ENCODE data around the gene IQSEC1. TPM values are rescaled to one million over a fixed set of nuclear protein-coding genes. Genes with fewer than 3 reads are reported as not detected.

Gene IQSEC1
- polyA plus RNA-seq, 3 donors: 25.1 to 30.4 (median 28.2) TPM

GRCh38 chr3:12990781-12991480 lies 82.3 kb downstream of the IQSEC1 start:
- DNase-seq (ENCODE audit: low read depth in 3 of 3, low spot score in 2 of 3): no peak

- DNase-seq (ENCODE audit: low read depth in 3 of 3, low spot score in 2 of 3): no peak
Observed at GRCh38 chr3:12990306-12990705, 82.9 kb downstream of the IQSEC1 start.

- DNase-seq (ENCODE audit: low read depth in 3 of 3, low spot score in 2 of 3): no peak
Observed at GRCh38 chr3:12988728-12989454, 84.3 kb downstream of the IQSEC1 start.

DNA sequence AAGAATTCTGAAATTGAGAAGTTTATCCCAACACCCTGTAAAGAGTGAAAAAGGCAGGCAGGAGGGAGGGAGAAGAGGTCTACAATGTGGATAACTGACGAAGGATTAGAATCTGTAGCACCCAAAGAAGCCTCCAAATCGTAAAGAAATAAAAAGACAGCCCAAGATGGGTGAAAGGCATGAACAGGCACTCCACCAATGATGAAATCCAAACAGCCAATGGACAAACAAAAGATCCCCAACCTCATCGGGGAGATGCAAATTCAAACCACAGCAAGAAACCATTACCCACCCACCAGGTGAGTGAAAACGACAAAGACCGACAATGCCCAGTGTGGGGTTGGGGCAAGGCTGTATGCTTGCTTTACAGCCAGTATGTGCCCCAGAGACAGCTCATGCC lies 85.6 kb downstream of the IQSEC1 start:
- DNase-seq (ENCODE audit: low read depth in 3 of 3, low spot score in 2 of 3): no peak

DNA sequence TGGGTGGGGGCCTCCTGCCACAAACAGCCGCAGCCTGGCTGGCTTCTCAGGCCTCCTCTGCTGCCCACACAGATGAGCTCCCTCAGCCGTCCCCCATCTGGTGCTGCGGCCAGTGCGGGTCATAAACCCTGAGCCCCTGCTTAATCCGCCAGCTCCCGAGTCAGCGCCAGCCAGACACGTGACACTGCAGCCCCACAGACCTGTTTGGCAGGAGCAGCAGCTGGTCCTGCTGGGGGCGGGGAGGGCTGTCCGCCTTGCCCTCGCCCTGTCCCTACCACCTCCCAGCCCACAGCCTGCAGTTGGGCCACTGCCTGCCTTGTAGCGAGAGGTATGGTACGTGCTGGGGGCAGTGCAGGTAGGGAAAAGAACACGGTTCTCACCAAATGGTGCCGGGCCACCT lies 86.2 kb downstream of the IQSEC1 start:
- no peak for DNase-seq (ENCODE audit: low read depth in 3 of 3, low spot score in 2 of 3)

GRCh38 chr3:12986521-12986920 lies 86.7 kb downstream of the IQSEC1 start:
- DNase-seq (ENCODE audit: low read depth in 3 of 3, low spot score in 2 of 3): no peak

DNA sequence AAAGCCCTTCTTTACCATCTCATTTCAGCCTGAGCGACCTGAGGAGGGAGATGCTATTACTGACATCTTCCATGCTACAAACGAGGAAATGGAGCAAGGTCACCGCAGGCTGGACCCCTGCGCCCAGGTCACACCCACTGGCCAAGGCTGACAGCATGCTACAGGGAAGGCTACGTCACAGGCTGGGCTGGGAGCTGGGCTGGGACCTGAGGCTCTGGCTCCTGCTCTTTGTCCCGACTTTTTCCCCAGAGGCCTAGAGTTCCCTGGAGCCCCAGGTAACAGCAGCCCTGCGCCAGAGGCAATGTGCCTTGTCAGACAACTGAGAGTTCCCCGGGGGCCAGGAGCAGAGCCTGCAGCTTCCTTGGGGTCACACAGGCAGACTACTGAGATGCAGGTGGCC lies 87.2 kb downstream of the IQSEC1 start:
- DNase-seq (ENCODE audit: low read depth in 3 of 3, low spot score in 2 of 3): no peak

- no peak for DNase-seq (ENCODE audit: low read depth in 3 of 3, low spot score in 2 of 3)
Observed at GRCh38 chr3:12985148-12985547, 88.1 kb downstream of the IQSEC1 start.

DNA sequence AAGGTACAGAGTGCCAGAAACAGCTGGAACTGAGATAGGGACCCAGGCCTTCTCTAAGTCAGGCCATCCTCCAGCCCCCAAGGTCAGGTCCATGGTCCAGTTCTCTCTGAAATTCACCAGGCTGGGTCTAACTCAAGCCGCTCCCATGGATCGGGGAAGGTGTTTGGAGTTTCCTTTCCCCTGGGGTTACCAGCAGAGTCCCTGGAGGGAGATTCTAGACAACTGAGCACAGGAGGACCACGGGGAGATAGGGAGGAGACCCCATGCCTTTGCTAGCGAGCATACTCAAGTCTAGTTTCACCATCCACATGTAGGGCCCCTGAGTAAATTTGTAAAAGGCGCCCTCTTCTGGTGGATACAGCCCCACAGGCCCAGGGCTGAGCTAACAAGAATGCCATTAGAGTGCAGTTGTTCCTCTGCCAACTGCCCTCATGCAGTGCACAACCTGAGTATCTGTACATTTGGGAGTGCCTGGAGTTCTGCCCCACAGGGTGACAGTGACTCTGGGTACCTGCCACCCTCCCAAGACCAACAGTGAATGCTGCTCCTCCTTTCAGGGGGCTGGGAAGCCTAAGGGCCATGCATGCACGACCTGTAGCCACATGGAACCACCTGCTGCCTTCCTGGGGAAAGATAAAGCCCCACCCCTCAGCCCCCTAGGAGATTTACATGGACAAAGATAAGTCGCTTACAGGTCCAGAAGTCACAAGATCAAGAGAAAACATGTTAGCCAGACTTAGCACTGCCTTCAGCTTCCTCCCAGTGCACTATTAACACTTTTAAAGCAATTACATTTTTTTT lies 89.0 kb downstream of the IQSEC1 start:
- no peak for DNase-seq (ENCODE audit: low read depth in 3 of 3, low spot score in 2 of 3)

- no peak for DNase-seq (ENCODE audit: low read depth in 3 of 3, low spot score in 2 of 3)
Observed at GRCh38 chr3:12983319-12983718, 89.9 kb downstream of the IQSEC1 start.

- no peak for DNase-seq (ENCODE audit: low read depth in 3 of 3, low spot score in 2 of 3)
Observed at GRCh38 chr3:12982619-12983101, 90.6 kb downstream of the IQSEC1 start.

- DNase-seq (ENCODE audit: low read depth in 3 of 3, low spot score in 2 of 3): no peak
Observed at GRCh38 chr3:12981306-12982275, 91.6 kb downstream of the IQSEC1 start.

DNA sequence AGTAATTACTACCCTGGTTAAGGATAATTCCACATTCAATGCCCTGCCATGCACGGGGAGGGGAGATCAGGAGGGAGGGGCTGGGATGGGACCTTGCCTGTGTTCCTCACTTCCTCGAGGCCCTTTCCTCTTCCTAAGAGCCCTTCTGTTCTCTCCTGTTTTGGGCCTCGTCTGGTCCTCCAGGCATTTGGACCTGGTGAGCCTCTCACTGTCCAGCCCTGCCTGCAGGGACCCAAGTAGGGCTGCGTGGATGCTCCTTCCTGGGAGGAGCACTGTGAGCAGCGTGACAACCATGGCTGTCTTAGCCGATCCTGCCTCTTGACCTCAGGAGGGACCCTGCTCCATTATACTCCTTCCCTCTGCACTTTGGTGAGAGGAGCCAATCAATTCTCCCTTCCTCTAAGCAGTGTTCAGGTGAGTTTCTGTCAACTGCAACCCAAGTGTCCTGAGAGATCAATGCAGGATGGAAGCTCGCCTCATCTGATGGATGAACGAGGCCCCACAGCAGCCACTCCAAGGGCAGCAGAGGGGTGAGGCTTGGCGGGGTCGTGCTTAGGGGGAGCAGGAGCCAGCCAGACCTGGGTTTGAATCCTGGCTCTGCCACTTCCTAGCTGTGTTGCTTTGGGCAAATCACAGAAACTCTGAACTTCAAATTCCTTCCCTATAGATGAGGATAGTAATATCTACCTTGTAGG lies 92.5 kb downstream of the IQSEC1 start:
- no peak for DNase-seq (ENCODE audit: low read depth in 3 of 3, low spot score in 2 of 3)

DNA sequence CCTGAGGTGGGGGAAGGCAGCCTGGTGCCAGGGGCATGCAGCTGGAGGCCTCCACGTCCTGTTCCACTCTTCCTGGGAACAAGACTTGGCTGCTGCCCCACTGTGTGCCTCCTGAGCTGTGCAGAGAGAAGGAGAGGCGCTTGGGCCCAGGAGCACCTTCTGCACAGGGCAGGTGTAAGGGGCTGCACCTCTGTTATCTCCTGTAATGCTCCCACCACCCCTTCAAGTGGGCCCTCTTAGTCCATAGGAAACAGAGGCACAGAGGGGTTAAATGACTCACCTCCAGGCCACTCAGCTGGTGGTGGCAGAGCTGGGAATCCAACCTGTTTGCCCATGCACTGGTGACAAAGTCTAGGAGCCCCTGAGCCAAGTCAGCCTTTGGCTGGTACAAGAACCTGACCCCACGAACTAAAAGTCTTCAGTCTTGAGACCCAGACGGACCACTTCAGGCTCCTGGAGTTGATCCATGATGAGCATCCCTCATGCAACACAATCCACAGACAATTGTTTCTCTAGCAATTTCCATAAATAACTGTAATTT lies 93.2 kb downstream of the IQSEC1 start:
- DNase-seq (ENCODE audit: low read depth in 3 of 3, low spot score in 2 of 3): no peak

- DNase-seq (ENCODE audit: low read depth in 3 of 3, low spot score in 2 of 3): no peak
Observed at GRCh38 chr3:12979151-12979946, 93.9 kb downstream of the IQSEC1 start.

DNA sequence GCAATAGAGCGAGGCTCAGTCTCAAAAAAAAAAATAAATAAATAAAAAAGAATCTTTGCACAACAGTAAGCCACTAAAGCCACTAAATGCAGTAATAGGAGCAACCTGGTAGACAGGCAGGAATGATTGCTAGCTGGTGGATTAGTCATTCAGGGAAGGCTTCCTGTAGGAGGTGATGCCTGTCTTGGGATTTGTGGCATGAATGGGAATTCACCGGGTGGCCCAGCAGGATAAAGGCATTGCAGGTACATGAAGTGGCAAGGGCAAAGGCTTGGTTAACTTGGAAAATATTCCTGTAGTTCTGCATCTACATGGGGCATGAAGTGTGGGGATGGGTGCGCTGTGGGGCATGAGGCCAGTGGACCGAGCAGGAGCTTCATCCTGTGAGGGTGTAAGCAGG lies 94.5 kb downstream of the IQSEC1 start:
- DNase-seq (ENCODE audit: low read depth in 3 of 3, low spot score in 2 of 3): no peak

GRCh38 chr3:12977117-12977808 lies 96.0 kb downstream of the IQSEC1 start:
- no peak for DNase-seq (ENCODE audit: low read depth in 3 of 3, low spot score in 2 of 3)

Data from right renal cortex interstitium (tissue), 3 donors.